Endometrial microvascular endothelial cells (primary cell): ENCODE measurements around the gene OSCP1. TPM values are rescaled to one million over a fixed set of nuclear protein-coding genes. Genes with fewer than 3 reads are reported as not detected.
"Not testable (repeated sequence)": the region's sequence is repeated elsewhere in the genome, so short reads cannot be mapped to it uniquely, and the experiment has no call there.

Source experiments
- in situ Hi-C: cut with HindIII; loops from 2 replicates; pipeline ENCODE4 v1.10.0; 2017; ENCODE audit warnings: low sequenced_read_pairs, low pct_unique_long_range_greater_than_20kb; ENCODE audit errors: inconsistent ontology term
- total RNA-seq: library from RNA; depleted of rRNA; stranded (reverse); fragments of >200 nt; gene quantifications from one replicate; pipeline ENCODE4 v1.2.3, GENCODE V29; 2015; ENCODE audit errors: inconsistent ontology term

The OSCP1 gene
- total RNA-seq: 7.9 TPM

- in situ Hi-C loops: no loop called here
Measured at GRCh38 chr1:36450270-36450918, at the start of gene OSCP1. Gene OSCP1 (minus strand): TSS chr1:36450451. CDS start chr1:36450369, 82 bp downstream.

GRCh38 chr1:36497207-36497606 is 47.0 kb upstream of the OSCP1 start:
- in situ Hi-C loops: no loop called here

GRCh38 chr1:36494971-36495370 is 44.7 kb upstream of the OSCP1 start:
- in situ Hi-C loops: no loop called here

- in situ Hi-C loops: no loop called here
Measured at GRCh38 chr1:36493524-36493923, 43.3 kb upstream of the OSCP1 start.

GRCh38 chr1:36492491-36492890 is 42.2 kb upstream of the OSCP1 start:
- in situ Hi-C loops: no loop called here

- in situ Hi-C loops: not testable (repeated sequence)
Measured at GRCh38 chr1:36489258-36490051, 39.2 kb upstream of the OSCP1 start.

GRCh38 chr1:36487906-36488305 is 37.7 kb upstream of the OSCP1 start:
- in situ Hi-C loops: no loop called here

- in situ Hi-C loops: not testable (repeated sequence)
Measured at GRCh38 chr1:36487336-36487725, 37.1 kb upstream of the OSCP1 start.

GRCh38 chr1:36486439-36487335 is 36.4 kb upstream of the OSCP1 start:
- in situ Hi-C loops: no loop called here

- in situ Hi-C loops: no loop called here
Measured at GRCh38 chr1:36486093-36486438, 35.8 kb upstream of the OSCP1 start.

- in situ Hi-C loops: no loop called here
Measured at GRCh38 chr1:36484099-36484498, 33.8 kb upstream of the OSCP1 start.

- in situ Hi-C loops: no loop called here
Measured at GRCh38 chr1:36482724-36483388, 32.6 kb upstream of the OSCP1 start, which contains the start of gene CSF3R. Gene CSF3R (minus strand): TSS chr1:36482913. CDS start chr1:36479496, 3,417 bp downstream.

- in situ Hi-C loops: no loop called here
Measured at GRCh38 chr1:36481771-36482723, 31.8 kb upstream of the OSCP1 start.

- in situ Hi-C loops: no loop called here
Measured at GRCh38 chr1:36481091-36481490, 30.8 kb upstream of the OSCP1 start.

- in situ Hi-C loops: no loop called here
Measured at GRCh38 chr1:36480161-36480560, 29.9 kb upstream of the OSCP1 start.

- in situ Hi-C loops: no loop called here
Measured at GRCh38 chr1:36479505-36480051, 29.3 kb upstream of the OSCP1 start.

- in situ Hi-C loops: not testable (repeated sequence)
Measured at GRCh38 chr1:36477615-36478014, 27.4 kb upstream of the OSCP1 start.

GRCh38 chr1:36476945-36477344 is 26.7 kb upstream of the OSCP1 start:
- in situ Hi-C loops: no loop called here
